ENCODE results near the gene PDK2. TPM values are rescaled to one million over a fixed set of nuclear protein-coding genes. Genes with fewer than 3 reads are reported as not detected.

PDK2 gene
- total RNA-seq, 4 donors from 2014 or later, result 111 to 335 (median 124) TPM

GRCh38 chr17:50072130-50072529, 23.0 kb upstream of the PDK2 start:
- H3K27ac ChIP-seq, result no peak overlapping the region
- no peaks in the 10 kb centered on the region for H3K27me3 ChIP-seq
- no peak for TF ChIP-seq POLR2A (IDR thresholded peaks at IDR 0.05)
- no peak for TF ChIP-seq CTCF (IDR thresholded peaks at IDR 0.05 in 4 of 5, conservative IDR thresholded peaks at IDR 0.05 in 1 of 5)
- DNase-seq (no peak), ATAC-seq (no peak)
- no peak overlapping the region for H3K4me3 ChIP-seq
- in situ Hi-C loops (cut with MboI; ENCODE audit: low sequenced_read_pairs in 4 of 4), result no loop called here
- peaks cover 13 to 14% of the 10 kb centered on the region in 2 donors for H3K4me1 ChIP-seq
- no peaks in the 10 kb centered on the region for H3K9me3 ChIP-seq
- H3K36me3 ChIP-seq, result peaks cover 0 to 47% of the 10 kb centered on the region in 2 donors
- intact Hi-C loops (cut with DNase I; ENCODE audit: low total_unique reads), result no loop called here

GRCh38 chr17:50072925-50073324, 22.2 kb upstream of the PDK2 start:
- Histone ChIP-seq H3K4me3 (no peak overlapping the region), H3K27ac (no peak overlapping the region), H3K9me3 (no peaks in the 10 kb centered on the region), H3K4me1 (peaks cover 5 to 6% of the 10 kb centered on the region in 2 donors), H3K27me3 (no peaks in the 10 kb centered on the region), H3K36me3 (peaks cover 0 to 55% of the 10 kb centered on the region in 2 donors)
- no peak for ATAC-seq
- in situ Hi-C loops (cut with MboI; ENCODE audit: low sequenced_read_pairs in 4 of 4) (no loop called here), intact Hi-C loops (cut with DNase I; ENCODE audit: low total_unique reads) (no loop called here)
- no peak for DNase-seq
- no peak for TF ChIP-seq POLR2A (IDR thresholded peaks at IDR 0.05)
- TF ChIP-seq CTCF (IDR thresholded peaks at IDR 0.05 in 4 of 5, conservative IDR thresholded peaks at IDR 0.05 in 1 of 5), result no peak

GRCh38 chr17:50074227-50074626, 20.9 kb upstream of the PDK2 start:
- H3K9me3 ChIP-seq, result no peaks in the 10 kb centered on the region
- intact Hi-C loops (cut with DNase I; ENCODE audit: low total_unique reads), result no loop called here
- in situ Hi-C loops (cut with MboI; ENCODE audit: low sequenced_read_pairs in 4 of 4), result no loop called here
- no peaks in the 10 kb centered on the region for H3K27me3 ChIP-seq
- TF ChIP-seq CTCF (IDR thresholded peaks at IDR 0.05 in 4 of 5, conservative IDR thresholded peaks at IDR 0.05 in 1 of 5), result no peak
- TF ChIP-seq POLR2A (IDR thresholded peaks at IDR 0.05), result no peak
- no peak overlapping the region for H3K27ac ChIP-seq
- DNase-seq (no peak), ATAC-seq (no peak)
- peaks cover 0 to 2% of the 10 kb centered on the region in 2 donors for H3K4me1 ChIP-seq
- H3K36me3 ChIP-seq, result peaks cover 0 to 64% of the 10 kb centered on the region in 2 donors
- no peak overlapping the region for H3K4me3 ChIP-seq

- Histone ChIP-seq H3K27ac (no peak overlapping the region), H3K4me1 (peaks cover 9 to 15% of the 10 kb centered on the region in 2 donors), H3K9me3 (no peaks in the 10 kb centered on the region), H3K27me3 (no peaks in the 10 kb centered on the region), H3K4me3 (no peak overlapping the region), H3K36me3 (peaks cover 0 to 57% of the 10 kb centered on the region in 2 donors)
- TF ChIP-seq POLR2A (IDR thresholded peaks at IDR 0.05) (no peak), CTCF (IDR thresholded peaks at IDR 0.05 in 4 of 5, conservative IDR thresholded peaks at IDR 0.05 in 1 of 5) (no peak)
- ATAC-seq (no peak), DNase-seq (no peak)
- in situ Hi-C loops (cut with MboI; ENCODE audit: low sequenced_read_pairs in 4 of 4), result no loop called here
- intact Hi-C loops (cut with DNase I; ENCODE audit: low total_unique reads), result no loop called here
These were observed 19.6 kb upstream of the PDK2 start for GRCh38 chr17:50075446-50076032.

GRCh38 chr17:50076221-50076590, 18.9 kb upstream of the PDK2 start:
- no peaks in the 10 kb centered on the region for H3K27me3 ChIP-seq
- H3K4me1 ChIP-seq, result peaks cover 15 to 20% of the 10 kb centered on the region in 2 donors
- intact Hi-C loops (cut with DNase I; ENCODE audit: low total_unique reads), result no loop called here
- no peak for TF ChIP-seq POLR2A (IDR thresholded peaks at IDR 0.05)
- TF ChIP-seq CTCF (IDR thresholded peaks at IDR 0.05 in 4 of 5, conservative IDR thresholded peaks at IDR 0.05 in 1 of 5), result no peak
- H3K27ac ChIP-seq, result no peak overlapping the region
- H3K9me3 ChIP-seq, result no peaks in the 10 kb centered on the region
- DNase-seq, result no peak
- in situ Hi-C loops (cut with MboI; ENCODE audit: low sequenced_read_pairs in 4 of 4), result no loop called here
- ATAC-seq, result no peak
- no peak overlapping the region for H3K4me3 ChIP-seq
- H3K36me3 ChIP-seq, result peaks cover 0 to 52% of the 10 kb centered on the region in 2 donors
